ENCODE results near the gene SHC2.

The SHC2 gene

GRCh38 chr19:369876-370275 is 91.0 kb downstream of the SHC2 start:
- DNase-seq: no peak

- DNase-seq: no peak
Measured at GRCh38 chr19:369256-369655, 91.6 kb downstream of the SHC2 start.

GRCh38 chr19:368630-369024 is 92.2 kb downstream of the SHC2 start:
- no peak for DNase-seq

GRCh38 chr19:367963-368629 is 92.7 kb downstream of the SHC2 start:
- DNase-seq: no peak

- DNase-seq: no peak
Measured at GRCh38 chr19:367561-367960, 93.3 kb downstream of the SHC2 start.

DNA sequence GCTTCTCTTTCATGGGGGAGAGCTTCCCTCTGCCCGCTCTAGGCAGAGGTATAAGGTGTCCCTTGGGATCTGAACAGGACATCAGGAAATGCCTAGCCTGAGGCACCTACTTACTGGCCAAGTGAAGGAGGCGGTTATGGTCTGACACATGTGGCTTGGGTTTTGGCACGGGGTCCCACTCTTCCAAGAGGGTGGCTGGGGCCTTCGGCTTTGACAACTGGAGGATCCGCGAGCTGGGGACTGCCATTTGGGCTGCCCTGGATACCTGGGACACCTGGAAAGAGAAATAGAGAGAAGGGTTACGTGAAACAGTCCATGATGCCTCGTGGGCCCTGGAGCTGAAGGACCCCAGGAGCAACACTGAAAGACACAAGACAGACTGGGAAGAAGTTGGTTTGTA is 93.9 kb downstream of the SHC2 start:
- DNase-seq: no peak
